Activated naive CD8-positive, alpha-beta T cell (primary cell): ENCODE results near the gene TNK1.

Experiments used
- H3K27ac Mint-ChIP-seq: one replicate; pipeline ENCODE4 v1.8.0; 2021; ENCODE audit warnings: mixed read lengths
- H3K27me3 Mint-ChIP-seq: one replicate; pipeline ENCODE4 v1.8.0; 2021; ENCODE audit warnings: mixed read lengths
- H3K36me3 Mint-ChIP-seq: one replicate; pipeline ENCODE4 v1.8.0; 2021; ENCODE audit warnings: mixed read lengths
- H3K4me1 Mint-ChIP-seq: one replicate; pipeline ENCODE4 v1.8.0; 2021; ENCODE audit warnings: low read depth, mixed read lengths
- H3K4me3 Mint-ChIP-seq: one replicate; pipeline ENCODE4 v1.8.0; 2021; ENCODE audit warnings: mild to moderate bottlenecking, mixed read lengths
- H3K9me3 Mint-ChIP-seq: one replicate; pipeline ENCODE4 v1.8.0; 2021; ENCODE audit warnings: low read depth, mixed read lengths

The TNK1 gene

GRCh38 chr17:7438656-7439460 lies 58.0 kb downstream of the TNK1 start:
- peaks cover 37% of the 10 kb centered on the region for H3K4me1 Mint-ChIP-seq
- peak overlapping the region; percentile 83 for H3K4me3 Mint-ChIP-seq
- H3K9me3 Mint-ChIP-seq = no peaks in the 10 kb centered on the region
- H3K27me3 Mint-ChIP-seq = peaks cover 9% of the 10 kb centered on the region
- no peaks in the 10 kb centered on the region for H3K36me3 Mint-ChIP-seq
- H3K27ac Mint-ChIP-seq = peak overlapping the region; percentile 34
